WI38 (cell line): Measurements from ENCODE around the gene ELSPBP1.

ENCODE experiments used
- H3K4me3 ChIP-seq: 2 replicates; pipeline ENCODE4 v1.5.1; 2011; ENCODE audit warnings: low read depth, mild to moderate bottlenecking, control low read depth, low read length
- CTCF ChIP-seq: IDR thresholded peaks from 2 replicates; pipeline ENCODE4 v1.5.1; 2012; ENCODE audit warnings: low read depth, mild to moderate bottlenecking, control low read depth, low read length

ELSPBP1 gene

GRCh38 chr19:48043675-48044258 is 49.3 kb downstream of the ELSPBP1 start, which contains the start of gene CABP5:
CABP5 (minus strand) TSS chr19:48044079; CDS start chr19:48043922, 157 bp downstream.
- no peak within 1 kb of the TSS for H3K4me3 ChIP-seq
- no peak for TF ChIP-seq CTCF

GRCh38 chr19:48044561-48044960 is 50.1 kb downstream of the ELSPBP1 start:
- H3K4me3 ChIP-seq, result no peak overlapping the region
- no peak for TF ChIP-seq CTCF

DNA sequence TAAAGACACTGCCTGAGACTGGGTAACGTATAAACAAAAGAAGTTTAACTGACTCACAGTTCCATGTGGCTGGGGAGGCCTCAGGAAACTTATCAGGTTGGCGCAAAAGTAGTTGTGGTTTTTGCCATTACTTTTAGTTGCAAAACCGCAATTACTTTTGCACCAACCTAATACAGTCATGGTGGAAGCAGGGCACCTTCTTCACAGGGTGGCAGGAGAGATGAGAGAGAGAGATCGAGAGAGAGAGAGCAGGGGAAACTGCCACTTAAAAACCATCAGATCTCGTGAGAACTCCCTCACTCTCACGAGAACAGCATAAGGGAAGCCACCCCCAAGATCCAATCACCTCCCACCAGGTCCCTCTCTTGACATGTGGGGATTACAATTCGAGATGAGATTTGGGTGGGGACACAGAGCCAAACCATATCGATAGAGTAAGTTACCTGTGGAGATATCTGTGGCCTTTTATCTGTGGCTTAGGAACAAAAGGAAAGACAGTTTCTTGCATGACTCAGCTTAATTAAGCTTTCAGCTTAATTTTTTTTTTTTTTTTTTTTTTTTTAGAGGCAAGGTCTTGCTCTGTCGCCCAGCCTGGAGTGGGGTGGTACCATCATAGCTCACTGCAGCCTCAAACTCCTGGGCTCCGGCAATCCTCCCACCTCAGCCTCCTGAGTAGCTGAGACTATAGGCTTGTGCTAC is 57.1 kb downstream of the ELSPBP1 start:
- H3K4me3 ChIP-seq, result no peak overlapping the region
- TF ChIP-seq CTCF, result no peak

GRCh38 chr19:48053076-48053475 is 58.6 kb downstream of the ELSPBP1 start:
- TF ChIP-seq CTCF, result no peak
- H3K4me3 ChIP-seq, result no peak overlapping the region

DNA sequence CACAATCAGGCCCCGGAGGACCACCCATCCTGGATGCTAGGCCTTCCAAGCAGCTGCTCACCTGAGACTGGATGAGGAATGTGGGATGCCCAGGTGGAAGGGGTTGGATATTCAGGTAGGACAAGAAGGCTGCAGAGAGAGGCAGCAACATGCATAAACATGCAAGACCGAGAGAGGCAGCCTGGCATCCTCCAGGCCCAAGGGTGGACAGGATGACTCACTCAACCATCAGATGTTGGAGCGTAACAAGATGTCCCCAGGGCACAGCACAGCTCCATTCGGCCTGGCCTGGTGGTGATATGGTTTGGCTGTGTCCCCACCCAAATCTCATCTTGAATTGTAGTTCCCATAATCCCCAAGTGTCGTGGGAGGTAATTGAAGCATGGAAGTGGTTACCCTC is 59.4 kb downstream of the ELSPBP1 start:
- no peak overlapping the region for H3K4me3 ChIP-seq
- TF ChIP-seq CTCF, result no peak

DNA sequence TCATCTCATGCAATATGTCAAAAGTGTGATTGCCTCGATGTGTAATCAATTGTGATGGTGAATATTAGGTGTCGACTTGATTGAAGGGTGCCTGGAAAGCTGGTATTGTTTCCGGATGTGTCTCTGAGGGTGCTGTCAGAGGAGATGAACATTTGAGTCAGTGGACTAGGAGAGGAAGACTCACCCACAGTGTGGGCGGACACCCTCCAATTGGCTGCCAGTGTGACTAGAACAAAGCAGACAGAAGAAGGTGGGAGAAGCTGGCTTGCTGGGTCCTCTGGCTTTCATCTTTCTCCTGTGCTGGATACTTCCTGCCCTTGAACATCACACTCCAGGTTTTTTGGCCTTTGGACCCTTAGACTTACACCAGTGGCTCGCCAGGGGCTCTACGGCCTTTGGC is 64.9 kb downstream of the ELSPBP1 start:
- no peak overlapping the region for H3K4me3 ChIP-seq
- no peak for TF ChIP-seq CTCF

GRCh38 chr19:48060381-48060780 is 65.9 kb downstream of the ELSPBP1 start:
- TF ChIP-seq CTCF, result no peak
- no peak overlapping the region for H3K4me3 ChIP-seq
